ENCODE measurements around the gene SHROOM1. TPM values are rescaled to one million over a fixed set of nuclear protein-coding genes. Genes with fewer than 3 reads are reported as not detected.

SHROOM1 gene
- total RNA-seq, 1 experiment from 2014 or later: 0.54 TPM

- Histone ChIP-seq H3K27me3 (replicated peaks; ENCODE audit: insufficient read depth, low read depth, low read length, poor library complexity) (no peaks in the 10 kb centered on the region), H3K9me3 (ENCODE audit: low read depth, low read length, poor library complexity, severe bottlenecking) (no peaks in the 10 kb centered on the region), H3K4me1 (ENCODE audit: insufficient read depth, low read length, poor library complexity, severe bottlenecking) (peaks cover 6% of the 10 kb centered on the region), H3K36me3 (ENCODE audit: insufficient read depth, low read length, poor library complexity, severe bottlenecking) (no peaks in the 10 kb centered on the region), H3K4me3 (ENCODE audit: low read depth, low read length, poor library complexity, severe bottlenecking) (no peak overlapping the region), H3K27ac (ENCODE audit: low read depth, low read length, poor library complexity, severe bottlenecking) (no peak overlapping the region)
- ChIA-PET CTCF (no interaction called here), POLR2A (ENCODE audit: low non-redundant PET) (no interaction called here)
- TF ChIP-seq CTCF (conservative IDR thresholded peaks at IDR 0.05; ENCODE audit: low read depth, low read length) (no peak), EZH2 (IDR thresholded peaks at IDR 0.05; ENCODE audit: borderline replicate concordance, low read depth, low read length, poor library complexity, severe bottlenecking) (no peak)
- no peak for DNase-seq (ENCODE audit: low spot score)
- BruUV-seq (replicated peaks): no TSS peak
- intact Hi-C loops (cut with micrococcal nuclease; ENCODE audit: unreplicated experiment): no loop called here
Observed at GRCh38 chr5:132773601-132774355, 56.7 kb downstream of the SHROOM1 start.

DNA sequence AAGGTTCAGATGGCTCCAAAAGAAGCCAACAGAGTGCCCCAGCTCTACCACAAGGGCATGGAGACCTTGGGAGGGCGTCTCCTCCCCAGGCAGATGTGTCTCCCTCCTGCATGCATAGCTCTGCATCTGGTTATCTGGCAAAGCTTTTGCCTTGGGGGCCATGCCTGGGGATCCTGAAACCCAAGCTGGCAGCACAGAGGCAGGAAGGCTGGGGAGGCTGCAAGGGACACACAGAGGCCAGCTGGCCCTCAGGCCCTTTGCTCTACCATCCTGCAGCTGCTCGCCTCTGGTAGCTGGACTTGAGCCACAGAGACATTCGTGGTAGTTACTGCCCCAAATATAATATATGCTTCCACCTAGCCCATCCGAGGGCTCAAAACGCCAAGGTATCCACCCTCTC lies 57.3 kb downstream of the SHROOM1 start:
- Histone ChIP-seq H3K27ac (ENCODE audit: low read depth, low read length, poor library complexity, severe bottlenecking) (no peak overlapping the region), H3K4me3 (ENCODE audit: low read depth, low read length, poor library complexity, severe bottlenecking) (no peak overlapping the region), H3K4me1 (ENCODE audit: insufficient read depth, low read length, poor library complexity, severe bottlenecking) (peaks cover 6% of the 10 kb centered on the region), H3K27me3 (replicated peaks; ENCODE audit: insufficient read depth, low read depth, low read length, poor library complexity) (no peaks in the 10 kb centered on the region), H3K9me3 (ENCODE audit: low read depth, low read length, poor library complexity, severe bottlenecking) (no peaks in the 10 kb centered on the region), H3K36me3 (ENCODE audit: insufficient read depth, low read length, poor library complexity, severe bottlenecking) (no peaks in the 10 kb centered on the region)
- POLR2A ChIA-PET (ENCODE audit: low non-redundant PET): no interaction called here
- CTCF ChIA-PET: no interaction called here
- TF ChIP-seq CTCF (conservative IDR thresholded peaks at IDR 0.05; ENCODE audit: low read depth, low read length): no peak
- TF ChIP-seq EZH2 (IDR thresholded peaks at IDR 0.05; ENCODE audit: borderline replicate concordance, low read depth, low read length, poor library complexity, severe bottlenecking): no peak
- BruUV-seq (replicated peaks): no TSS peak
- DNase-seq (ENCODE audit: low spot score): no peak
- intact Hi-C loops (cut with micrococcal nuclease; ENCODE audit: unreplicated experiment): no loop called here

GRCh38 chr5:132772291-132773070 lies 58.0 kb downstream of the SHROOM1 start:
- intact Hi-C loops (cut with micrococcal nuclease; ENCODE audit: unreplicated experiment): no loop called here
- POLR2A ChIA-PET (ENCODE audit: low non-redundant PET): no interaction called here

More at GRCh38 chr5:132772291-132773070, 58.0 kb downstream of the SHROOM1 start:
- no peaks in the 10 kb centered on the region for H3K27me3 ChIP-seq (replicated peaks; ENCODE audit: insufficient read depth, low read depth, low read length, poor library complexity)
- TF ChIP-seq EZH2 (IDR thresholded peaks at IDR 0.05; ENCODE audit: borderline replicate concordance, low read depth, low read length, poor library complexity, severe bottlenecking): no peak
- TF ChIP-seq CTCF (conservative IDR thresholded peaks at IDR 0.05; ENCODE audit: low read depth, low read length): no peak
- no peak overlapping the region for H3K27ac ChIP-seq (ENCODE audit: low read depth, low read length, poor library complexity, severe bottlenecking)
- no peaks in the 10 kb centered on the region for H3K36me3 ChIP-seq (ENCODE audit: insufficient read depth, low read length, poor library complexity, severe bottlenecking)
- DNase-seq (ENCODE audit: low spot score): no peak
- CTCF ChIA-PET: no interaction called here
- peaks cover 6% of the 10 kb centered on the region for H3K4me1 ChIP-seq (ENCODE audit: insufficient read depth, low read length, poor library complexity, severe bottlenecking)
- H3K9me3 ChIP-seq (ENCODE audit: low read depth, low read length, poor library complexity, severe bottlenecking): no peaks in the 10 kb centered on the region
- H3K4me3 ChIP-seq (ENCODE audit: low read depth, low read length, poor library complexity, severe bottlenecking): no peak overlapping the region
- no TSS peak for BruUV-seq (replicated peaks)

Other genes with a start within 250 kb of the SHROOM1 start
- not detected in 2 replicates for gene IL13, start 172.5 kb downstream of the SHROOM1 start, total RNA-seq (2021)
- gene IL4, start 156.7 kb downstream of the SHROOM1 start, total RNA-seq (2021): not detected in 2 replicates
- 17.3 and 19.1 TPM in 2 replicates for gene KIF3A, start 93.1 kb downstream of the SHROOM1 start, total RNA-seq (2021)
- gene CCNI2, start 83.2 kb downstream of the SHROOM1 start, total RNA-seq (2021): 0.11 TPM in 1 of 2 replicates, not detected in the other
- gene SEPTIN8, start 53.4 kb downstream of the SHROOM1 start, total RNA-seq (2021): 26.4 and 33.0 TPM in 2 replicates
- not detected in 2 replicates for gene SOWAHA, start 17.3 kb downstream of the SHROOM1 start, total RNA-seq (2021)
- 0.32 and 1.1 TPM in 2 replicates for gene GDF9, start 35.8 kb upstream of the SHROOM1 start, total RNA-seq (2021)
- 542 and 564 TPM in 2 replicates for gene UQCRQ, start 36.0 kb upstream of the SHROOM1 start, total RNA-seq (2021)
- 2.9 and 4.0 TPM in 2 replicates for gene LEAP2, start 43.0 kb upstream of the SHROOM1 start, total RNA-seq (2021)
- gene AFF4, start 133.0 kb upstream of the SHROOM1 start, total RNA-seq (2021): 81.0 and 85.3 TPM in 2 replicates
- 31.2 and 33.4 TPM in 2 replicates for gene ZCCHC10, start 195.9 kb upstream of the SHROOM1 start, total RNA-seq (2021)
- 323 and 337 TPM in 2 replicates for gene HSPA4, start 221.4 kb upstream of the SHROOM1 start, total RNA-seq (2021)